GM12801 (cell line): ENCODE measurements around the gene GALNT9.

Experiments used
- TF ChIP-seq, protein P1 (sequence below): IDR thresholded peaks from one replicate; pipeline ENCODE4 v1.5.1; 2011; ENCODE audit warnings: control low read depth; ENCODE audit not compliant: insufficient read length; ENCODE audit errors: extremely low read depth

Gene GALNT9

GRCh38 chr12:132163041-132163910 lies 166.1 kb downstream of the GALNT9 start:
- TF ChIP-seq, protein P1, sequence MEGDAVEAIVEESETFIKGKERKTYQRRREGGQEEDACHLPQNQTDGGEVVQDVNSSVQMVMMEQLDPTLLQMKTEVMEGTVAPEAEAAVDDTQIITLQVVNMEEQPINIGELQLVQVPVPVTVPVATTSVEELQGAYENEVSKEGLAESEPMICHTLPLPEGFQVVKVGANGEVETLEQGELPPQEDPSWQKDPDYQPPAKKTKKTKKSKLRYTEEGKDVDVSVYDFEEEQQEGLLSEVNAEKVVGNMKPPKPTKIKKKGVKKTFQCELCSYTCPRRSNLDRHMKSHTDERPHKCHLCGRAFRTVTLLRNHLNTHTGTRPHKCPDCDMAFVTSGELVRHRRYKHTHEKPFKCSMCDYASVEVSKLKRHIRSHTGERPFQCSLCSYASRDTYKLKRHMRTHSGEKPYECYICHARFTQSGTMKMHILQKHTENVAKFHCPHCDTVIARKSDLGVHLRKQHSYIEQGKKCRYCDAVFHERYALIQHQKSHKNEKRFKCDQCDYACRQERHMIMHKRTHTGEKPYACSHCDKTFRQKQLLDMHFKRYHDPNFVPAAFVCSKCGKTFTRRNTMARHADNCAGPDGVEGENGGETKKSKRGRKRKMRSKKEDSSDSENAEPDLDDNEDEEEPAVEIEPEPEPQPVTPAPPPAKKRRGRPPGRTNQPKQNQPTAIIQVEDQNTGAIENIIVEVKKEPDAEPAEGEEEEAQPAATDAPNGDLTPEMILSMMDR = no peak

DNA sequence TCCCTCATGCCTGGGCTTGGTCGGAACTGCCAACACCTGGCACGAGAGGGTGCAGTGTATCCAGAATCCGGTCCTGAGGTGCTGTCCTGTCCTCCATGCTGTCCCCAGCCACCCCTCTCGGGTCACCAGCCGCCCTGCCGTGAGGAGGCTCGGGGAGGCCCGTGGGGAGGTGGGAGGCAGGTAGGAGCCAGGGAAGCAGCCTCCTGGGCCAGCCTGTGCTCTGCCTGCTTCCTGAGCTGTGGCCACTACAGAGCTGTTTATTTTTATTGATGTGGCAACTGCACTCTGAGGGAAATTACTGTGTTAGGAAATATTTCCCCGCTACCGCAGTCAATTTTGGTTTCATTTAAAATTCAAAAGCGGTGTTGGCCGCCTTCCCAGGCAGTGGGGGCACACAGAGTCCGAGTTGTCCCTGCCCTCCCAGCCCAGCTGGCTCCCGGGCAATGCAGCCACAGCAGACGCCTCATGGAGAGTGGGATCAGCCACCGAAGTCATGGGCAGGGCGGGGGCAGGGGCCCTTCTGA lies 166.8 kb downstream of the GALNT9 start:
- TF ChIP-seq, protein P1 = no peak

DNA sequence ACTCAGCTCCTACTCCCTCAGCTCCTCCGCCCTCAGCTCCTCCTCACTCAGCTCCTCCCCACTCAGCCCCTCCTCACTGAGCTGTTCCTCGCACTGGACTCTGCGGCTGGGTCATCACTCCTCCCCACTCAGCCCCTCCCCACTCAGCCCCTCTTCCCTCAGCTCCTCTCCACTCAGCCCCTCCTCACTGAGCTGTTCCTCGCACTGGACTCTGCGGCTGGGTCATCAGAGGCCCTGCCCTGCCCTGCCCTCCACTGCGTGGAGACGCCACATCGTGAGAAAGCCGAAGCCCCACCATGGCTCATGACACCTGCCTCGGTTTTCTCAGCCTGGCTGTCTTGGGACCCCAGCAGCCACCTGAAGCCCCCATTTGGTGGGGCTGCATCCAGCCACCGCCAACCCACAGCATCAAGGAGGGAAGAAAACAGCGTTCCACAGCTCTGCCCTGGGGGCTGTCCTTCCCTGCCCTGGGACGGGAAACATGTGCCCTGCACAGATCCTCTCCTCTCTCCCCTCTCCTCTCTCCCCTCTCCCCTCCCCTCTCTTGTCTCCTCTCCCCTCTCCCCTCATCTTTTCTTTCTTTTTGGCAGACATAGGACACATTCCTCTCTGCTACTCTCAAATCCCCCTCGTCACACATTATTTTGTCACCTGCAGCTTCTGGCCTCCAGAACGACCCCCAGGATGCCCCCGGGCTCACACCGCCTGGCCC lies 167.4 kb downstream of the GALNT9 start:
- TF ChIP-seq, protein P1 = no peak

DNA sequence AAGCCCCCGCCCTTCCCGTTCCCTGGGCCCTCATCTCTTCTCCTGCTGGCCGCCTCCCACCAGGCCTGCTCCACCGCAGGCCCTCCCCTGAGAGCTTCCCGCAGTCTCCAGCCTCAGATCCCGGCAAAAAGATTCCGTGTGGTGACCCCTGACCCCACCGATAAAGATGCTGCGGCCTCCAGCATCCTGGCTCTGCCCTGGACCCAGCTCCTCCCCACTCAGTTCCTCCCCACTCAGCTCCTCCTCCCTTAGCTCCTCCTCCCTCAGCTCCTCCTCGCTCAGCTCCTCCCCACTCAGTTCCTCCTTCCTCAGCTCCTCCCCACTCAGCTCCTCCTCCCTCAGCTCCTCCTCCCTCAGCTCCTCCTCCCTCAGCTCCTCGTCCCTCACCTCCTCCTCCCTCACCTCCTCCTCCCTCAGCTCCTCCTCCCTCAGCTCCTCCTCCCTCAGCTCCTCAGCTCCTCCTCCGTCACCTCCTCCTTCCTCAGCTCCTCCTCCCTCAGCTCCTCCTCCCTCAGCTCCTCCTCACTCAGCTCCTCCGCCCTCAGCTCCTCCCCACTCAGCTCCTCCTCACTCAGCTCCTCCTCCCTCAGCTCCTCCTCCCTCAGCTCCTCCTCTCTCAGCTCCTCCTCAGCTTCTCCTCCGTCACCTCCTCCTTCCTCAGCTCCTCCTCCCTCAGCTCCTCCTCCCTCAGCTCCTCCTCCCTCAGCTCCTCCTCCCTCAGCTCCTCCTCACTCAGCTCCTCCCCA lies 168.2 kb downstream of the GALNT9 start:
- TF ChIP-seq, protein P1 = no peak

- TF ChIP-seq, protein P1 = no peak
Measured at GRCh38 chr12:132160601-132161035, 168.8 kb downstream of the GALNT9 start.

DNA sequence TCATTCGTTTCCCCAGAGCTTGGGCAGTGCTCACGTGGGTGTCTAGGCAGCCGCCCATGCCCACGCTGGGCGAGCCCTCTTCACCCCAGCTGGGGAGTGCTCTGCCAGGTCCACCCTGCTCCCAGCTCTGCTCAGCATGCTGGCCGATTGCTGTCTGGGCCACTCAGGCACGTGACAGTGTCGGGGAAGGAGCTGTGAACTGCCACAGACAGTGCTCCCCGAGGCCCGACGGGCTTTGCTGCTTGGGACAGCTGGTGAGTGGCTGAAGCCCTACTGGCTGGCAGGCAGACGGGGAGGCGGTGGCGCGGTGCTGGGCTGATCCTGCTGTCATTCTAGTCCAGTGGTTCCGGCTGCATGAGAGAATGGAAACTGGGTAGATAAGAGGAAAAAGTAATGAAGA lies 169.4 kb downstream of the GALNT9 start:
- TF ChIP-seq, protein P1 = no peak

GRCh38 chr12:132159555-132160003 lies 169.8 kb downstream of the GALNT9 start:
- TF ChIP-seq, protein P1 = no peak
